GM15510 (cell line): ENCODE results near the gene TM4SF1.

Experiments used
- POLR2A ChIP-seq: IDR thresholded peaks from 3 replicates; pipeline ENCODE4 v1.6.1; 2011; ENCODE audit warnings: borderline replicate concordance; ENCODE audit not compliant: insufficient read length; ENCODE audit errors: extremely low read depth

The TM4SF1 gene, protein sequence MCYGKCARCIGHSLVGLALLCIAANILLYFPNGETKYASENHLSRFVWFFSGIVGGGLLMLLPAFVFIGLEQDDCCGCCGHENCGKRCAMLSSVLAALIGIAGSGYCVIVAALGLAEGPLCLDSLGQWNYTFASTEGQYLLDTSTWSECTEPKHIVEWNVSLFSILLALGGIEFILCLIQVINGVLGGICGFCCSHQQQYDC

DNA sequence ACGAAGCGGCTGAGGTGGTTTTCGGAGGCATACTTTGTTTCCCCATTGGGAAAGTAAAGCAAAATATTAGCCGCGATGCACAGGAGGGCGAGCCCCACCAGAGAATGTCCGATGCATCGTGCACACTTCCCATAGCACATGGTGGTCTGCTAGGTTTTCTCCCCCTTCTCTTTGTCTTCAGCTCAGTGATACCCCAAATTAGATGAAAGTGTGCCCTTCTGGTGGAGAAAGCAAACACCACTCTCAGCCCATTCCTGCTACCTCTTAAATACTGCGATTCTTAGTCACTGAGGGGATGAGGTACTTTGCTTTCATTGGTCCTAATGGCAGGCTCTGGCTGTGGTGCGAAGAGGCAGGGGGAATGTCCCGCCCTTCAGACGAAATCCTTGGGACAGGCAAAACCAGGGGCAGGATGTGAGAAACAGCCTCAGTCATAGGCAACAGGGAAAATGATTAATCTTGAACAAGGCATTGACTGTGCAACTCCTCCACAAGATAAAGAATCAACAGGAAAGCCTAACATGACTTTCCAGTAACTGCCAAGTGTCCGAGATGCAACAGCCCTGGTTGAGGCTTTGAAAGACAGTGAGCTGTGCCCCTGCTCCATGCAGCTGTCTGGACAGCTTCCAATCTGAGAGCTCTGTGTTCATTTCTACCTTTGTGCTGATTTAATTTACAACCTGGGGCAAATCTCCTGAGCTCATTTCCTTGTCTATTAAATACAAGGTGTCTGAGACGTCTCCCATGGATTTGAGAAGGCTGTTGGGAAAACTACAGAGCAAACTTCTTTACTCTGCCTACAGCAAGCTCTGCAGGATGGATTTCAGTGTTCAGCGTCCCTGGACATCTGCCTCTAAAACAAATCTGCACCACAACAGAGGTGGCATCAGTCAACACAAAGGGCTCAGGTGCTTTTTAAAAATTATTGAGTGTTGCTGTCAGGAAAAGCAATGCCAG, at the start of gene TM4SF1:
TSS of gene TM4SF1 (minus strand) at position 242 of the 957 bp plus-strand sequence. CDS start at position 140, 102 bp downstream.
- TF ChIP-seq POLR2A: no peak

DNA sequence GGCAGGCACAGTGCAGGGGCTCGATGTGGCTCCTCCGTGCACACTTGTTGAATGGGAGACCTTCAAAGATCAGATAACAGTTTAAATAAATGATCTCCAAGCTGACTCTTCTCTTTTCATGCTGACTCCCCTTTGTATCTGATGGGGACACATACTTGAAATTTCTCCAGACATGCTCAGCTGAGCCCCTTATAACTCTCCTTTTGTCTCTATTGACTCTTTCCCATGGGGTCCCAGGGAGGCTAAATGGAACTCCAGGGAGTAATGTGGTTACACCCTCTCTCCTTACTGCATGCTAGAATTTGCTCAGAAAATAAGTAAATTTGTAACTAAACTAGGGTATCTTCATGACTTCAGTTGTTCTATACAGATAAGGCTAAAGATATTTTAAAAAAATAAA, 48.9 kb upstream of the TM4SF1 start:
- no peak for TF ChIP-seq POLR2A

DNA sequence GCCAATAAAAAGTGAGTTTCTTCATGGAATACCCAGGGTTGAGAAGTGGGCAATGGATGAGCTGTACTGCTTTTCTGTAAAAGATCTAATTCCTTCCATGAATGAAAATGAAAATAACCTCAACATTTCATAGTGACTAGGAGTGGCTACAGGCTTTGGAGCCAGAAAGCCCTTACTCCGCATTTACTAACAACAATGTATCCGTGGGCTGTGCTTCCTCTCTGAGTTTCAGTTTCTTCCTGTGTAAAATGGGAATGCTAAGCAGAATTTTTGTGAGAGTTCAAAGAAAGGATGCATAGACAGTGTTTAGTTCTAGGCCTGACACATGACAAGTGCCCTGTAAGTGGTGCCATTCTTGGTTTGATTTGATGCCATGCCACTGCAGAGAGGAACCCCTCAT, 47.5 kb upstream of the TM4SF1 start:
- TF ChIP-seq POLR2A: no peak

DNA sequence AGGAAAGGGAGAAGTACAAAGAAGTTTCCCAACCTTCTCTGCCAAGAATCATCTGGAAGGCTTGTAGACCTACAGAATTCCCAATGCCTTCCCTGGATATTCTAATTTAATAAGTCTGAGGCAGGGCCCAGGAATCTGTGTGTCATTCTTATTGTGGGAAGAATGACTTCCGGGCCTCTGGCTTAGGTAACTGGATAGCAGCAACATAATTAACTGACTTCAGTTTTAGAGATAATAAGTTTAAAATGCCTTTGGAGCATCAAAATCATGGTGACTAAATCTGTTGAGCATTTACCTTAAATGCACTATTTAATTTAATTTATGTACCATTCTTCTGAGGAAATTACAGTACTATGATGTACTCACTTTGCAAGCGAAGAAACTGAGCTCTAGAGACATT, 44.3 kb upstream of the TM4SF1 start:
- TF ChIP-seq POLR2A: no peak

DNA sequence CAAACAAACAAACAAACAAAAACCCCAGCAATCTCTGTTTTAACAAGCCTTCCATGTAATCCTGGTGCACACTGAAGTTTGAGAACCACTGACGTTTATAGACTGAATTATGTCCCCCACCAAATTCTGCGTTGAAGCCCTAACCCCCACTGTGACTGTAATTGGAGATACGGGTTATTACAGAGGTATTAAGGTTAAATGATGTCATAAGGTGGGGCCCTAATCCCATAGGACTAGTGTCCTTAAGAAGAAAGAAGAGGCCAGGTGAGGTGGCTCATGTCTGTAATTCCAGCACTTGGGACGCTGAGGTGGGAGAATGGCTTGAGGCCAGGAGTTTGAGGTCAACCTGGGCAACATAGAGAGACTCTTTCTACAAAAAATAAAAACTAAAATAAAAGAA, 42.4 kb upstream of the TM4SF1 start:
- TF ChIP-seq POLR2A: no peak

DNA sequence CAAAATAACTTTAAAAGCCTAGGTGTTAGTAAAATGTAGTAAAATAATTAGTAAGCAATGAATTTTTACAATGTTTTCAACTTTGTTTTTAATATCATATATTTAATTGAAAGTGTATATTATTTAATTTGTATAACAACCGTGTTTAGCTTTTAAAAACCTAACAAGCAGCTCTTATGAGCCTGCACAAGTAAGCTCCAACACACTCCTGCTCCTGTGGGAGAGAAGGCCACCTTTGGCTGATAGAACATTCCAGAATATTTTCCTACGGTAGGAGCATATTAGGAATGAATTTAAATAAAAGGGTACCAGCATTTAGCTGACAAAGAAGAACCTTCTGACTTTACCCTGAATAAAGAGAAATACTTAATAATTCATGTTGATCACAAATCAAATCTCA, 40.3 kb upstream of the TM4SF1 start:
- no peak for TF ChIP-seq POLR2A

DNA sequence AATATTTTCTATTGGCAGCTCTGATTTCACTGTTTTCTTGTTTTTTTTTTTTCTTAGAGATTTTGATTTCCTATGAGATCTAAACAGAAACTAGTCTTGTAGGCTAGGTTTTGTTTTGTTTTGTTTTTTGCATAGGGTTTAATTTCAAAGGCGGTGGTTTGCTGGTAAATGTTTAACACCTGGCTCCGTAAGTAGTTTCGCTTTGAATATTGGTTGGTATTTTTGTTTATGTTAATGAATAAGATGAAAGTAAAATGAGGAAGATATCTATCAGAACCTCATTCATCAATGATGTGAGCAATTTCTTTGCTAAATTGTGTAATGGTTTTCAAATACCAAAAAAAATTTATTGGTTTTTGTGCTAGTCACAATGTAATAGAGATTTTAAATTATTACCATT, 39.7 kb upstream of the TM4SF1 start:
- no peak for TF ChIP-seq POLR2A

DNA sequence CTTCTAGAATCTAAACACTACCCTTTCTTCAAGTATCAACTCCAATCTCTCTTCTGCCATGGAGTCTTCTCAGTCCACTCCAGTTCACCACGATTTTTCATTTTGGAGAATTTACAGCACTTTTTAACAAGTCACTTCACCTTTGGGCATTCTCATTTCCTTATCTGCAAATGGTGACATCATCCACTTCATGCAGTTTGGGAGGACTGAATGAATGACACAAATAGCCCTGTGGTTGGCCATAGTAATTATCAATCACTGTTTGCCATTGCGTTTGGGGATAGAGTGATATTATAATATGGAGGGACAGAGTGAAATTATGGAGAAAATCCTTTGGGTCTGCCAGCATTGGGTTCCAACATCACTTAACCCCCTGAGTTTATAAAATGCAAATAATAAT, 38.0 kb upstream of the TM4SF1 start:
- no peak for TF ChIP-seq POLR2A

DNA sequence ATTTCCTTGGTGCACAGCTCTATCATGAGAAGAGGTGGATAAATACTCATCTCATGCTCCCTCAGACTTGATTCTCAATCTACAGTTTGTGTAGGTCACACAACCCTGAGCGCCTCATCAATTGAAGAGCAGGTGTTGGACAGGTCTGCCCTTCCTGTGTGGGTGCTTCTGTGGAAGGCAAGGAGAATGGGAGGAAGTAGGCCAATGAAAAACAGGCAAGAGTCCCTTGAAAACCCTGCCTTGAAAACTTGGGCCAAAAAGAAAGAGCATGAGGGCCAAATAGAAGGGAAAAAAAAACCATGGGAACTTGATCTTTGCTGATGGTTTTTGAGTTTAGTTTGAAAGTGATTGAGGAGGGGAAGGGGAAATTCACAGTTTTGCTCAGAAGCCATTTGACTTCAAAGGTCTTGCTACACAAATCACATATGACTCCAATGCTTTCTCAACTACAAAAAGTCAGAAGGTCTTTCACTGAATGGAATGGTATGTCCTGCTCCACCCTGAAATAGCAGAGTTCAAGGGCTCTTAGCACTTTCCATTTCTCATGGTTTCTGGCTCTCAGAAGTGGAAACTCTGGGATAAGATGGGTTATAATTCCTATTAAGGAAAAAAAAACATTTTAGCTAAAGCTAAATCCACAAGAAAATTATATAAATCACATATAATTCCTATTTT, 37.2 kb upstream of the TM4SF1 start:
- no peak for TF ChIP-seq POLR2A

DNA sequence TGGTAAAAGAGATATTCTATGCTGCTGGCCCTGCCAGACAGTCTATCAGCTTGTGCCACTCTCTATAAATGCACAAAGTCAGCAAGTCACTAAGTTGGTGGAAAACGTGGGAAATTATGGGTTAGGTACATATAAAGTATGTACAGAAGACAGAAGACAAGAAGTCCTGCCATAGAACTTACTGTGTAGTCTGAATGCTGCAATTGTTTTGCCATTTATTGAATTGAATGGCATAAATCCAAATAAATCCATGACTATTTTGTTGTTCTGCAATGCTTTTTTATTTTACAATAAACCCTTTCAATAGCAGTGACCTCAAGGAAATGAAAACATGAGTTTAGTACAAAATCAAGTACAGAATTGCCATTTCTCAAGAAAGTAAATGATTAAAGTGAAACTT, 34.1 kb upstream of the TM4SF1 start:
- TF ChIP-seq POLR2A: no peak

DNA sequence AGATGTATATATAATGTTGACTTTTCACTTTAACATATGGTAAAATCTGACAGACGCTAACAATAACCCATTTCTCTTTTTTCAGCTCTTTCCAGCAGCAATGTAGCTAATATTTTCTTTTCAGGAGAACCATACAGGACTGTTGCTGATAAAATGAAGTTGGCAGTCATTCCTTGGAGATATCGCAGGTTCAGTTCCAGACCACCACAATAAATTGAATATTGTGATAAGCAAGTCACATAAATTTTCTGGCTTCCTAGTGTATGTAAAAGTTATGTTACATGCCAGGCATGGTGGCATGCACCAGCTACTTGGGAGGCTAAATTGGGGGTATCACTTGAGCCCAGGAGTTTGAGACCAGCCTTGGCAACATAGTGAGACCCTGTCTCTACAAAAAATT, 31.9 kb upstream of the TM4SF1 start:
- TF ChIP-seq POLR2A: no peak

DNA sequence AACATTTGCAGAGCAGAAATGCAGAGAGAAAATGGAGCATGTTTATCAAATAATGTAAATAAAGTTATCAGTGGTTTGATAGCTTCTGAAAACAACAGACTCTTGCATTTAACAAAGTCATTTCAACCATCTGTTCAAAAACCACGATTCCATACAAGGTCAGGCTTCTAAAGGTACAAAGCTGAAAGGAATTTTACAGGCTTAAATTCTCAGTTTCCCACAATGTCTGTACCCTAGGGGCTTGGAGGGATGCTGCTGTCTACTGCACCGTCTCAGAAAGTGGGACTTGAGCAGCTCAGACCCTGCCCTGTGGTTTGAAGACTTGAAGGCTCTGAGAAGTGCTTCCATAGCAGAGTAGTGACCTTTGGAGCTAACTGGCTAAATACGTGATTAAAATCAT, 30.4 kb upstream of the TM4SF1 start:
- TF ChIP-seq POLR2A: no peak

DNA sequence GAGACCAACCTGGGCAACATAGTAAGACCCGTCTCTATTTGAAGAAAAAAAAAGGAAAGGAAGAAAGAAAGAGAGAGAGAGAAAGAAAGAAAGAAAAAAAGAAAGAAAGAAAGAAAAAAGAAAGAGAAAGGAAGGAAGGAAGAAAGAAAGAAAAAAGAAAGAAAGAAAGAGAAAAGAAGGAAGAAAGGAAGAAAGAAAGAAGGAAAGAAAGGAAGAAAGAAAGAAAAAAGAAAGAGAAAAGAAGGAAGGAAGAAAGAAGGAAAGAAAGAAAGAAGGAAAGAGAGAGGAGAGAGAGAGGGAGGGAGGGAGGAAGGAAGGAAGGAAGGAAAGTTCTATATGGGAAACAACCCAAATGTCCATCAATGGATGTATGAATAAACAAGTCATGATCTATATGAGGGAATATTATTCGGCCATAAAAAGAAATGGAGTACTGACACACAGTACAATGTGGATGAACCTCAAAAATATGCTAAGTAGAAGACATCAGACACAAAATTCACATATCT, 28.8 kb upstream of the TM4SF1 start:
- TF ChIP-seq POLR2A: no peak

DNA sequence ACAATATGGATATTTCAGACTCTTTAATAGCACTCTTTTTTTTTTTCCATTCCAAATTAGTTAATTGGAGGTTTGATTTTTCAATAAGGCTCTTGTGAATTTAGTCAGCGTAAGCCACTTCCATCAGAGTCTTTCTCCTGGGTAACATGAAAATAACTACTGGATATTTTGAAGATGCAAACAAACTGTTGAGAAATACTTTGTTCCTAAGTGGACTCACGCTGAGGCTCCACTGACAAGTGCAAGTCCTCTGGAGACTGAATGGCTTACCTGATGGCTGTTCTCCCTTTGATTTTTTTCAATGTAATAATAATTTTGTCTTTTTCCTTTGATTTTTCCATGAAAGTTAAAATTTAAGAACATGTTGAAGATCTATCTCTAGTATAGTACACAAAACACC, 26.0 kb upstream of the TM4SF1 start:
- no peak for TF ChIP-seq POLR2A

DNA sequence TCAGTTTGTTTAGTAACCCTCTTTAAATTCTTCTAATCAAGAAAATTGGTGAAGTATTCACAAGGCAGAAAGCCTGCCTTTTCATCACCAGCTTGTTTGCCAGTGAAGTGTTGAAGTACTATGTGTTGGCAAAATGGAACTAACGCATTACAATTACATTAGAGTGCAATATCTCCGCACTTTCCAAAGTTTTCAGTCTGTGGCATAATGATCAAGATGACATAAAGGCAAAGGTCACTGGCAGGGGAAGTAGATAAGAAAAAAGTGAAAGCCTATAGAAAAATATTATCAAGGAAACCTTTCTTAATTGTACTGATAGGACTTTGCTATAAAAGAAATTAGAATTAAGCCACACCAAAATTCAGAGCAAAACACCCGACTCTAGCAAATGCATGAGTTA, 25.0 kb upstream of the TM4SF1 start:
- TF ChIP-seq POLR2A: no peak
